ENCODE results near the gene RXRA. TPM values are rescaled to one million over a fixed set of nuclear protein-coding genes. Genes with fewer than 3 reads are reported as not detected.

RXRA gene
- total RNA-seq, 1 experiment from 2014 or later: 29.9 TPM

DNA sequence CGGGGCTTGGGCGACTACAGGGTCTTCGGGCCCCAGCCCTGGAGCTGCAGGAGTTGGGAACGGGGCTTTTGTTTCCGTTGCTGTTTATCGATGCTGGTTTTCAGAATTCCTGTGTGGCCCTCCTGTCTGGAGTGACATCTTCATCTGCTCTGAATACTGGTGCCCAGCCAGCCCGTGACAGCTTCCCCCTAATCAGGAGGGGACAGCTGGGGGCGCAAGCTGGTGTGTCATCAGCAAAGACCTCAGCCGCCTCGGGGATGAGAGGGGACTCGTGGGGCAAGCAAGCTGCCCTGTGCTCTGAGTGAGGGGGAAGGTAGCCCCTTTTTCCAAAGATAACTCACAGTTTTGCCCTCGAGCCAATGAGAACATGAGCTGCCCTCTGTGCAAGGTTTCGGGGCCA is 110.7 kb downstream of the RXRA start:
- TF ChIP-seq, protein P1, sequence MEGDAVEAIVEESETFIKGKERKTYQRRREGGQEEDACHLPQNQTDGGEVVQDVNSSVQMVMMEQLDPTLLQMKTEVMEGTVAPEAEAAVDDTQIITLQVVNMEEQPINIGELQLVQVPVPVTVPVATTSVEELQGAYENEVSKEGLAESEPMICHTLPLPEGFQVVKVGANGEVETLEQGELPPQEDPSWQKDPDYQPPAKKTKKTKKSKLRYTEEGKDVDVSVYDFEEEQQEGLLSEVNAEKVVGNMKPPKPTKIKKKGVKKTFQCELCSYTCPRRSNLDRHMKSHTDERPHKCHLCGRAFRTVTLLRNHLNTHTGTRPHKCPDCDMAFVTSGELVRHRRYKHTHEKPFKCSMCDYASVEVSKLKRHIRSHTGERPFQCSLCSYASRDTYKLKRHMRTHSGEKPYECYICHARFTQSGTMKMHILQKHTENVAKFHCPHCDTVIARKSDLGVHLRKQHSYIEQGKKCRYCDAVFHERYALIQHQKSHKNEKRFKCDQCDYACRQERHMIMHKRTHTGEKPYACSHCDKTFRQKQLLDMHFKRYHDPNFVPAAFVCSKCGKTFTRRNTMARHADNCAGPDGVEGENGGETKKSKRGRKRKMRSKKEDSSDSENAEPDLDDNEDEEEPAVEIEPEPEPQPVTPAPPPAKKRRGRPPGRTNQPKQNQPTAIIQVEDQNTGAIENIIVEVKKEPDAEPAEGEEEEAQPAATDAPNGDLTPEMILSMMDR (conservative IDR thresholded peaks at IDR 0.05): no peak
- H3K27ac ChIP-seq (ENCODE audit: insufficient read length, low read depth, low read length): no peak overlapping the region
- no peak overlapping the region for H2BK120ac ChIP-seq (ENCODE audit: low read depth, low read length, poor library complexity, severe bottlenecking)
- H3K18ac ChIP-seq (ENCODE audit: insufficient read length, low read depth, low read length): no peak overlapping the region
- H3K23ac ChIP-seq (ENCODE audit: insufficient read length, low read depth, low read length): no peak overlapping the region
- H3K4ac ChIP-seq (ENCODE audit: low read depth, low read length): no peak overlapping the region
- no peak overlapping the region for H2AFZ ChIP-seq (ENCODE audit: low read length)
- DNase-seq: no peak
- no peak overlapping the region; the same call in 1 of the 2 replicates for H3K14ac ChIP-seq (ENCODE audit: insufficient read depth, low read length)
- no peak overlapping the region for H4K5ac ChIP-seq (ENCODE audit: insufficient read length, low read depth, low read length)
- Mint-ChIP-seq H3K4me3 (no peak overlapping the region), H3K4me1 (0 out of 4 replicates have a peak, but pooled peaks cover 0 to 3% of the 10 kb centered on the region in 2 experiments), H3K36me3 (ENCODE audit: insufficient read depth in 1 of 3, low read depth in 3 of 3) (peaks cover 0 to 10% (median 9%) of the 10 kb centered on the region in 3 experiments; a peak in 4 of 7 replicates), H3K9me3 (no peaks in the 10 kb centered on the region), H3K27ac (no peak overlapping the region), H3K27me3 (ENCODE audit: low read depth) (no peaks in the 10 kb centered on the region)
- no peaks in the 10 kb centered on the region for H3K79me1 ChIP-seq (ENCODE audit: insufficient read depth, low read depth, low read length, poor library complexity, severe bottlenecking)
- no CpG with 5 or more reads among the region's 13 CpGs for WGBS (ENCODE audit: extremely low coverage, insufficient read length, low lambda C conversion rate)
- no peak overlapping the region for H3K9ac ChIP-seq (ENCODE audit: extremely low read depth, insufficient read length, low read length)
- no peak overlapping the region for H4K91ac ChIP-seq (ENCODE audit: insufficient read length, low read depth, low read length)
- no peak overlapping the region for H2BK20ac ChIP-seq (ENCODE audit: low read depth, low read length, poor library complexity, severe bottlenecking)
- no peaks in the 10 kb centered on the region for H3K4me1 ChIP-seq (ENCODE audit: insufficient read depth, low read length)
- H2AK5ac ChIP-seq (ENCODE audit: insufficient read length, low read length): no peak overlapping the region
- H3K27me3 ChIP-seq (ENCODE audit: insufficient read depth, low read length): no peaks in the 10 kb centered on the region
- H2BK15ac ChIP-seq (ENCODE audit: low read depth, low read length): no peak overlapping the region
- H3K9me3 ChIP-seq (ENCODE audit: control insufficient read depth, low read depth, low read length): no peaks in the 10 kb centered on the region
- H3K23me2 ChIP-seq (ENCODE audit: insufficient read length, low read depth, low read length, poor library complexity, severe bottlenecking): no peaks in the 10 kb centered on the region
- no peak overlapping the region for H3K56ac ChIP-seq (ENCODE audit: insufficient read length, low read depth, low read length)
- no peaks in the 10 kb centered on the region for H3K79me2 ChIP-seq (ENCODE audit: insufficient read depth, low read length)
- H2BK5ac ChIP-seq (ENCODE audit: insufficient read length, low read length): no peak overlapping the region
- no peaks in the 10 kb centered on the region for H4K20me1 ChIP-seq (ENCODE audit: control insufficient read depth, insufficient read depth, insufficient read length)
- no peak overlapping the region for H3K4me2 ChIP-seq (ENCODE audit: insufficient read depth, insufficient read length, low read length)
- no peak overlapping the region for H2BK12ac ChIP-seq (ENCODE audit: insufficient read length, low read depth, low read length)
- no peak overlapping the region for H4K8ac ChIP-seq (replicated peaks; ENCODE audit: insufficient read length, low read depth, low read length)
- H3T11ph ChIP-seq (ENCODE audit: low read length): no peak overlapping the region
